NB4 (cell line): ENCODE measurements around the gene SELPLG.

Experiments
- MYC ChIP-seq: IDR thresholded peaks from 2 replicates; pipeline ENCODE4 v1.6.1; 2011; ENCODE audit warnings: low read depth, low read length
- POLR2A ChIP-seq: IDR thresholded peaks from 2 replicates; pipeline ENCODE4 v1.6.1; 2011; ENCODE audit warnings: mild to moderate bottlenecking; ENCODE audit not compliant: insufficient read length; ENCODE audit errors: extremely low read depth
- TF ChIP-seq, protein P1 (sequence below): IDR thresholded peaks from one replicate; pipeline ENCODE4 v1.5.1; 2012; ENCODE audit warnings: low read depth, low read length
- TF ChIP-seq, protein P2 (sequence below): IDR thresholded peaks from 2 replicates; pipeline ENCODE4 v1.6.1; 2011; ENCODE audit warnings: low read depth, low read length

DNA sequence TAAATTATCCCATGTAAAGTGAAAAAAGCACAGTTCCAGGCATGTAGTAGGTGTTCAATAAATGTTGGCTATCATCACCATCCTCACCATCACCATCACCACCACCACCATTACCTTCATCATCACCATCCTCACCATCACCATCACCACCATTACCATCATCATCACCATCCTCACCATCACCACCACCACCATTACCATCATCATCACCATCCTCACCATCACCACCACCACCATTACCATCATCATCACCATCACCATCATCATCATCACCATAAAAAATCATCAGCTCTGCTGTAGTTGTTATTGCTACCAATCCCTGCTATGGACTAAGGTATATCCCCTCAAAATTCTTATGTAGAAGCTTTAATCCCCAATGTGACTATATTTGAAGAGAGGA lies 56.2 kb downstream of the SELPLG start:
- TF ChIP-seq, protein P1, sequence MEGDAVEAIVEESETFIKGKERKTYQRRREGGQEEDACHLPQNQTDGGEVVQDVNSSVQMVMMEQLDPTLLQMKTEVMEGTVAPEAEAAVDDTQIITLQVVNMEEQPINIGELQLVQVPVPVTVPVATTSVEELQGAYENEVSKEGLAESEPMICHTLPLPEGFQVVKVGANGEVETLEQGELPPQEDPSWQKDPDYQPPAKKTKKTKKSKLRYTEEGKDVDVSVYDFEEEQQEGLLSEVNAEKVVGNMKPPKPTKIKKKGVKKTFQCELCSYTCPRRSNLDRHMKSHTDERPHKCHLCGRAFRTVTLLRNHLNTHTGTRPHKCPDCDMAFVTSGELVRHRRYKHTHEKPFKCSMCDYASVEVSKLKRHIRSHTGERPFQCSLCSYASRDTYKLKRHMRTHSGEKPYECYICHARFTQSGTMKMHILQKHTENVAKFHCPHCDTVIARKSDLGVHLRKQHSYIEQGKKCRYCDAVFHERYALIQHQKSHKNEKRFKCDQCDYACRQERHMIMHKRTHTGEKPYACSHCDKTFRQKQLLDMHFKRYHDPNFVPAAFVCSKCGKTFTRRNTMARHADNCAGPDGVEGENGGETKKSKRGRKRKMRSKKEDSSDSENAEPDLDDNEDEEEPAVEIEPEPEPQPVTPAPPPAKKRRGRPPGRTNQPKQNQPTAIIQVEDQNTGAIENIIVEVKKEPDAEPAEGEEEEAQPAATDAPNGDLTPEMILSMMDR: no peak
- TF ChIP-seq POLR2A (no peak), MYC (no peak)
- TF ChIP-seq, protein P2, sequence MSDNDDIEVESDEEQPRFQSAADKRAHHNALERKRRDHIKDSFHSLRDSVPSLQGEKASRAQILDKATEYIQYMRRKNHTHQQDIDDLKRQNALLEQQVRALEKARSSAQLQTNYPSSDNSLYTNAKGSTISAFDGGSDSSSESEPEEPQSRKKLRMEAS: no peak
